Keratinocyte (primary cell): ENCODE measurements around the gene CACNA2D4.

Source experiments
- EZH2 ChIP-seq: IDR thresholded peaks from one replicate; pipeline ENCODE4 v1.6.1; 2012; ENCODE audit warnings: inconsistent platforms, mild to moderate bottlenecking, low read length, moderate library complexity
- TF ChIP-seq, protein P1 (sequence below), 3 experiments: IDR thresholded peaks in 1 of 3; conservative IDR thresholded peaks in 1 of 3; optimal IDR thresholded peaks in 1 of 3; 2 replicates in 2 of 3; 3 replicates in 1 of 3; pipeline versions ENCODE3 to v1.5.1; 2011; ENCODE audit warnings: low read length in 3 of 3, mild to moderate bottlenecking in 3 of 3, moderate library complexity in 2 of 3, control low read depth in 1 of 3, inconsistent platforms in 1 of 3; ENCODE audit not compliant: insufficient read depth in 2 of 3; ENCODE audit errors: extremely low read depth in 1 of 3

DNA sequence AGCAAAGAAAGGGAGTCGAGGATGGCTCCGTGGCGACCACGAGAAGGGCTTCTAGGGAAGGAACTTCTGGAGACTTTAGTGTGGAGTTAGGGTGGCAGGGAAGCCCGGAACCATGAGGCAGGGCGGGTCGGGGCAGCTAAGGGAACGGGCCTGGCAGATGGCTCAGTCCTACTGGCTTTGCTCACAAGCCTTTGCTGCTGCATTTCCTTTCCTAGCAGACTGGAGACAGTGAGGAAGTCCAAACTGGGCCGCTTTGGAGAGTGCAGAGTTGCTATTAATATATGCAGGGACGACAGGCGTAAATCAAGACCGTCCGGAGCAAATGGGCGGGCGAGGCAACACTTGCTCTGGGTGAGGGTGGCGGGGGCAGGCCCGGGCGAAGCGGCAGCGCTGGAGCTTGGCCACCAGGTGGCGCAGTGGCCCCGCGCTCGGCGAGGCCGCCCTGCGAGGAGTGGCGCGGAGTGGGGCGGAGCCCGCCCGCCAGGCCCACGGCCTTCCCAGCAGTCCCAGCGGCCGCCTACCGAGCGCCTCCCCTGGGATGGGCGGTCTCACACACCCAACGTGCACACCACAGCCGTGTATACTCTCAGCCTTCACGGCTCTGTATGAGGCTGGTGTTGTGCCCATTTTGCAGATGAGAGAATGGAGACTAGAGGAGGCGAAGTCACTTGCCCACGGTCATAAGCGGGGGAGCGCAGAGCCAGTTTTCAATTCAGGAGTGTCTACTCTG lies 122.5 kb downstream of the CACNA2D4 start:
- TF ChIP-seq, protein P1, sequence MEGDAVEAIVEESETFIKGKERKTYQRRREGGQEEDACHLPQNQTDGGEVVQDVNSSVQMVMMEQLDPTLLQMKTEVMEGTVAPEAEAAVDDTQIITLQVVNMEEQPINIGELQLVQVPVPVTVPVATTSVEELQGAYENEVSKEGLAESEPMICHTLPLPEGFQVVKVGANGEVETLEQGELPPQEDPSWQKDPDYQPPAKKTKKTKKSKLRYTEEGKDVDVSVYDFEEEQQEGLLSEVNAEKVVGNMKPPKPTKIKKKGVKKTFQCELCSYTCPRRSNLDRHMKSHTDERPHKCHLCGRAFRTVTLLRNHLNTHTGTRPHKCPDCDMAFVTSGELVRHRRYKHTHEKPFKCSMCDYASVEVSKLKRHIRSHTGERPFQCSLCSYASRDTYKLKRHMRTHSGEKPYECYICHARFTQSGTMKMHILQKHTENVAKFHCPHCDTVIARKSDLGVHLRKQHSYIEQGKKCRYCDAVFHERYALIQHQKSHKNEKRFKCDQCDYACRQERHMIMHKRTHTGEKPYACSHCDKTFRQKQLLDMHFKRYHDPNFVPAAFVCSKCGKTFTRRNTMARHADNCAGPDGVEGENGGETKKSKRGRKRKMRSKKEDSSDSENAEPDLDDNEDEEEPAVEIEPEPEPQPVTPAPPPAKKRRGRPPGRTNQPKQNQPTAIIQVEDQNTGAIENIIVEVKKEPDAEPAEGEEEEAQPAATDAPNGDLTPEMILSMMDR (optimal IDR thresholded peaks at IDR 0.05 in 1 of 3, IDR thresholded peaks at IDR 0.05 in 1 of 3, conservative IDR thresholded peaks at IDR 0.05 in 1 of 3; ENCODE audit: extremely low read depth in 1 of 3, insufficient read depth in 2 of 3, low read length in 3 of 3) = peak; percentile 73 to 92 (median 81)
- TF ChIP-seq EZH2 = no peak
